Stimulated activated CD8-positive, alpha-beta memory T cell treated with anti-CD3 and anti-CD28 coated beads, Interleukin-7, amount 100 ng/mL, for 48 hours (primary cell): ENCODE data around the gene PDE9A.
"Not testable (repeated sequence)": the region's sequence is repeated elsewhere in the genome, so short reads cannot be mapped to it uniquely, and the experiment has no call there.

Experiments used
- DNase-seq, 2 donors: peaks; one replicate each; pipeline ENCODE4 v3.0.0-alpha.2; 2020; ENCODE audit warnings: low read depth in 1 of 2; ENCODE audit errors: extremely low read depth in 1 of 2

Gene PDE9A

GRCh38 chr21:42653231-42654061, at the start of gene PDE9A:
PDE9A (plus strand) TSS chr21:42653621; CDS start chr21:42653815, 194 bp downstream.
- no peak for DNase-seq

DNA sequence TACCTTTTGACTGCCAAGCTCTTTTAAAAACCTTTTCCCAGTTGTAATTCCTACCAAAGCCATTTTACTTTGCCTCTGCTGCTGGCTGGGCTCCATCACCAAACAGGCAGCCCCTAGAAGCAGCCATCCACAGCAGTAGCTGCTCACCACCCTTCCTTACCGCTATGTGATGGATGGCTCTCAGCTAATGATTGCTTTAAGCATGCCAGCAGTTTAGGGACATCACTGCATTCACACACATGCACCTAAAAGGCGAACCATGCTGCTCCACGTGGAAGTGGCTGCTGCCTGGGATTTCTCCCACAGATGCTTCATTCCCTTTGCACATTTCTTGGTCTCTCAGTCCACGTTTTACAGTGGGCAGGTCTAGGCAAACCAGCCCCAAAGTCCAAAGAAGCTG, 46.3 kb upstream of the PDE9A start:
- DNase-seq = no peak

GRCh38 chr21:42607525-42608102, 45.8 kb upstream of the PDE9A start:
- no peak for DNase-seq

GRCh38 chr21:42608446-42608845, 45.0 kb upstream of the PDE9A start:
- DNase-seq = no peak

DNA sequence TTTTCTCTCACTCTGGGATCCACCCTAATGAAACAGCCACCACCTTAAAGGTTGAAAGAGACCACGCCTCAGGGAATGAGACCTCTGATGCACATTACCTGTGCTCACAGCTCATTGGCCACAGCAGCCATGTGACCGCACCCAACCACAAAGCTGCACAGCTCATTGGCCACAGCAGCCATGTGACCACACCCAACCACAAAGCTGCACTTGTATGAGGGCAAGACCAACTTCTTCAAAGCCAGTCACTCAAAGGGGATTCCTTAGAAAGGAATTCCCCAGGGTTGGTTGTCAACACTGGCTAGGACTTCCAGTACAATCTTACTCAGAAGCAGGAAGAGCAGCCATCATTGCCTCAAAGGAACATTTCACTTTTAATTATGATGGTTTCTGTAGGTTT, 43.6 kb upstream of the PDE9A start:
- peak; percentile 26 to 42 for DNase-seq

- DNase-seq = no peak
Measured at GRCh38 chr21:42611852-42612251, 41.6 kb upstream of the PDE9A start.

DNA sequence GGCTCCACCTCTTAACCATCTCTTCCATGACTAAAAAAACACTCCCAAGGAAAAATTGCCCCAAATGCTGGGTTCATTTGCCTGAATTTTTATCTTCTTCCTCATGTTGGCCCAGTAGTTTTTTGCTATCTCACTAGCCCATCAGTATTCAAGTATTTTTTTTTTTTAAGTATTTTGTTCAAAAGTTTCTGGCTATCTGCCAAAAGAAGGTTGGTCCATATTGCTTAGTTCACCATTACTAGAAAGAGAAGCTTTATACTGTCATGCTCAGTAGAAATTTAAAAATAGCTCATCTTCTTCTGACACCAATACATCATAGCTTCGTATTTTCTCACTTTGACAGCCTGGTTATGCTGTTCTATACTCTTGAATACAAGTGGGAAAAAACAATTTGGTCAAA, 41.0 kb upstream of the PDE9A start:
- DNase-seq = no peak

- DNase-seq = no peak
Measured at GRCh38 chr21:42613756-42614155, 39.7 kb upstream of the PDE9A start.

GRCh38 chr21:42614396-42614795, 39.0 kb upstream of the PDE9A start:
- DNase-seq = peak; percentile 15

GRCh38 chr21:42614811-42615351, 38.5 kb upstream of the PDE9A start:
- peak; percentile 13 to 39 for DNase-seq

DNA sequence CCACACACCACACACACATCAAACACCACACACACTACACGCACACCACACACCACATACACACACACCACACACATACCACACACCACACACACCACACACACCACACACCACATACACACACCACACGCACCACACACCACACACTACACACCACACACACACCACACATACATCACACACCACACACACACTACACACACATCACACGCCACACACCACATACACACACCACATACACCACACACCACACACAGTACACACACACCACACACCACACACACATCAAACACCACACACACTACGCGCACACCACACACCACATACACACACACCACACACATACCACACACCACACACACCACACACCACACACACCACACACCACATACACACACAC, 38.0 kb upstream of the PDE9A start:
- DNase-seq = not testable (repeated sequence)

DNA sequence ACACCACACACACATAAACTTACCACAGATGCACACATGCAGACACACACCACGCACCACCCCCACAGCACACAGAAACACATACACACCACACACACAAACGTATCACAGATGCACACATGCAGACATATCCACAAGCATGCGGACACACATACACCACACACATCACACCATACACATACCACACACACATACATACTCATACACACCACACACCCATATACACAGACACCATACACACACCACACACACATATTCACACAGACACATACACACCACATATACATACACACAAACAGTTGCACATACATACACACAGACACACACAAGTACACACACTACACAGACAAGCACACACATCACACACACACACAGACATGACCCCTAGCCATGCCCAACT, 37.5 kb upstream of the PDE9A start:
- no peak for DNase-seq

- DNase-seq = no peak
Measured at GRCh38 chr21:42616446-42616845, 37.0 kb upstream of the PDE9A start.

DNA sequence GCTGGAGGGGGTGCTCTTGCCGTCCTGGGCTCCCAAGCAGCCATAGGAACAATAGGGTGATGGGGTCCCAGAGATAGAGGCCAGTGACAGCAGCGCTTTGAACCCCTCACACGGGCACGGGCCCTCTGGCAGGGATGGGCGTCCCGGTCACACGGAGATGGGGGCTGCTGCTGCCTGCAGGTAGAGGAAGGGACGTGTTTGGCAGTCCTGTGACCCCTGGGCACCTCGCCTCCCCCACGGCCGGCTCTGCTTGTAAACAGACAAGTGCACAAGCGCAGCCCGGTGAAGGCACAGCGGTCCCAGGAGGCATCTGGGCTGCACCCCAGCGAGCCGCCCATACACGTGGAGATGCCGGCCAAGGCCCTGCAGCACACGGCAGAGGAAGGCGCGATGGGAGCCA, 36.5 kb upstream of the PDE9A start:
- no peak for DNase-seq

- DNase-seq = no peak
Measured at GRCh38 chr21:42617486-42617885, 35.9 kb upstream of the PDE9A start.

DNA sequence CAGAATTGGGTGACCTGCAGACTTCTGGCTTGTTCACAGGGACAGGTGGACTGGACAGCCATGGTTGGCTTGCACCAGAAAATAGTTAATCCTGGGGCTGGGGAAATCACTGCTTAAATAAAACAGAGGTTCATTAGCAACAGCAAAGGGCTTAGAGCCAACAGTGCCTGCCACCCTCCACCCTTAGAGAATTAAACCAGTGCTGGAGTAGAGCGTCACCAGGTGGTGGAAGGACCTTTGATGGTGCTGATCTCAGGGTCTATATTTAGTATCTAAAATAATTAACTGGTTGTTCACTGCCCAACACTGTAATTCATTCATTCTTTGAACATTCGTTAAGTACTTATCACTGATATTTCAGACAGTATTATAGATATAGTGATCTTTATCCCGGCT, 34.7 kb upstream of the PDE9A start:
- no peak for DNase-seq

GRCh38 chr21:42619166-42619565, 34.3 kb upstream of the PDE9A start:
- DNase-seq = no peak

DNA sequence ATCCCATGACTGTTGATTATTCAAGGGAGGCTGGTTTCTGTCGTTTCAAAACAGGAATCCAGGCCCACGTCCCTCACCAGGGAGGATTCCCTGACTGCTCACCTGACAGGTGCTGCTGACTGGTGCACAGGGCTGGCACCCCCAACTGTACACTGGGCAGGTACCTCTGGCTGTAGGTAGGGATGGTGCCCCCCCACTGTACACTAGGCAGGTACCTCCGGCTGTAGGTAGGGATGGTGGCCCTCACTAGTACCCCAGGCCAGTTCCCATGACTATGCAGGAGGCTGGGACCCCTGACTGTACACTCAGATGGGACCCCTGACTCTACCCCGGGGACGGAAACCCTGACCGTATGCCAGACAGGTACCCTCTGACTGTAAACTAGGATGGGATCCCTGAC, 33.6 kb upstream of the PDE9A start:
- DNase-seq = no peak

- no peak for DNase-seq
Measured at GRCh38 chr21:42621166-42621818, 32.1 kb upstream of the PDE9A start.

DNA sequence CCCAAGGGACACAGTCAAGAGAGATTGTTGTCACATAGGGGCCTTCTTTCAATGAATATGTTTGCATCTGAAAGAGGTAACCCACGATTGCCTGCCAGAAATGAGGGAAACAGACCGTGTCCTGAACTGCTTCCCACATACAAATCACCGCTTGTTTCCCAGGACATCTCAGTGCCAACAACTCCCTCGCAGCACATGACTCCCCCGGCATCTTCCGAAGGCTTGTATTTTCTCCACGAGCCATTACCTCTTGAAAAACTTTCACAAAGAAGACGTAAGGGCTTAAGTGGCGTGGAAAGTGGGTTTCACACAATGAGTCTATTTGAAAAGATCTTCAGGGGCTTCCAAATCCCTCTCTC, 31.6 kb upstream of the PDE9A start:
- DNase-seq = no peak

- DNase-seq = no peak
Measured at GRCh38 chr21:42622284-42622683, 31.1 kb upstream of the PDE9A start.

GRCh38 chr21:42623694-42624093, 29.7 kb upstream of the PDE9A start:
- no peak for DNase-seq
